Kidney (tissue), 14 donors: ENCODE results near the gene STX11. TPM values are rescaled to one million over a fixed set of nuclear protein-coding genes. Genes with fewer than 3 reads are reported as not detected.
A peak's percentile ranks its signal among the peaks of the same experiment; 100 is the strongest.

Experiments used
- DNase-seq, 5 donors: peaks; one replicate each; pipeline ENCODE4 v3.0.0-alpha.2; 2013 to 2020
- FAIRE-seq: peaks from 2 replicates; lab custom pipeline; 2012; peaks lifted over from hg19 to GRCh38; lab: Jason Lieb, UNC
- H3K27ac ChIP-seq, 2 donors: one replicate each; pipeline ENCODE4 v1.7.0; 2013; ENCODE audit warnings: low read depth in 2 of 2, low read length in 2 of 2, inconsistent platforms in 1 of 2
- H3K27me3 ChIP-seq: one replicate; pipeline ENCODE4 v1.7.1; 2013; ENCODE audit warnings: low read length, inconsistent platforms; ENCODE audit not compliant: control insufficient read depth, insufficient read depth
- H3K36me3 ChIP-seq, 3 donors: one replicate each; pipeline versions ENCODE4 v1.7.0 to v1.7.1; 2013; ENCODE audit warnings: low read length in 3 of 3, control low read depth in 1 of 3, inconsistent platforms in 1 of 3; ENCODE audit not compliant: insufficient read depth in 3 of 3, control insufficient read depth in 2 of 3
- H3K4me1 ChIP-seq, 3 donors: one replicate each; pipeline versions ENCODE4 v1.7.0 to v1.7.1; 2013; ENCODE audit warnings: low read length in 3 of 3, inconsistent platforms in 1 of 3, low read depth in 1 of 3; ENCODE audit not compliant: control insufficient read depth in 2 of 3, insufficient read depth in 2 of 3
- H3K4me3 ChIP-seq, 3 donors: one replicate each; pipeline versions ENCODE4 v1.7.0 to v1.8.1; 2013; ENCODE audit warnings: low read length in 3 of 3, control low read depth in 1 of 3, inconsistent platforms in 1 of 3
- H3K9ac ChIP-seq, 3 donors: one replicate each; pipeline versions ENCODE4 v1.7.0 to v1.7.1; 2013; ENCODE audit warnings: low read length in 3 of 3, control low read depth in 1 of 3, inconsistent platforms in 1 of 3
- H3K9me3 ChIP-seq, 3 donors: one replicate each; pipeline versions ENCODE4 v1.7.0 to v1.7.1; 2013; ENCODE audit warnings: low read length in 3 of 3, control low read depth in 1 of 3, inconsistent platforms in 1 of 3; ENCODE audit not compliant: control insufficient read depth in 2 of 3, insufficient read depth in 1 of 3
- intact Hi-C: fragments of 100-400 bp; cut with DNase I; formaldehyde crosslinking; loops from one replicate; pipeline ENCODE4 v1.11.1; 2022
- polyA plus RNA-seq: library from polyadenylated mRNA; stranded (reverse); fragments of 350-450 nt; fragmentation: Illumina TruSeq; extraction: RNeasy Lipid Tissue Mini Kit (QIAGEN cat#74804); gene quantifications from one replicate; pipeline ENCODE4 v1.2.3, GENCODE V29; 2014; ENCODE audit warnings: low read depth, low replicate concordance; ENCODE audit not compliant: insufficient read depth
- total RNA-seq: library from RNA; stranded (reverse); fragmentation: NEBNext Ultra II Directional; extraction: Animal tissue kit (Norgen Biotek cat#: 25700); gene quantifications from one replicate; pipeline ENCODE4 v1.2.1, GENCODE V29; 2021
- TF ChIP-seq, protein P1 (sequence below): IDR thresholded peaks from 3 replicates; pipeline ENCODE4 v1.5.1; 2012; ENCODE audit warnings: mild to moderate bottlenecking, moderate library complexity, borderline replicate concordance; ENCODE audit not compliant: insufficient read depth; ENCODE audit errors: extremely low read depth
- donor health status: control.
- donor health status: control.
- donor health status: control.
- donor health status: control.
- donor health status: control.
- donor health status: DM: yes; HTN: yes; CAD: no.
- donor health status: Normal renal cell carcinoma (clear cell type).

The STX11 gene
- total and polyA plus RNA-seq, 2 donors from 2014 or later, result 2.0 to 6.7 TPM

GRCh38 chr6:144216668-144217218 lies 66.4 kb downstream of the STX11 start:
- H3K9ac ChIP-seq, result peak overlapping the region; percentile 48 to 69 (median 53)
- intact Hi-C loops, result loop anchor here (10.0 kb wide), 1 partner anchor 112 kb away; no protein-coding TSS in a partner anchor
- H3K9me3 ChIP-seq, result no peaks in the 10 kb centered on the region
- no peaks in the 10 kb centered on the region for H3K36me3 ChIP-seq
- peak overlapping the region; percentile 67 to 85 (median 83) for H3K4me3 ChIP-seq
- peak in 1 of 5 donors; percentile 91 for DNase-seq
- H3K4me1 ChIP-seq, result peaks cover 0 to 11% (median 9%) of the 10 kb centered on the region in 3 donors
- peak overlapping the region; percentile 91 to 94 for H3K27ac ChIP-seq
- FAIRE-seq, result no peak
- H3K27me3 ChIP-seq, result no peaks in the 10 kb centered on the region
- TF ChIP-seq, protein P1, sequence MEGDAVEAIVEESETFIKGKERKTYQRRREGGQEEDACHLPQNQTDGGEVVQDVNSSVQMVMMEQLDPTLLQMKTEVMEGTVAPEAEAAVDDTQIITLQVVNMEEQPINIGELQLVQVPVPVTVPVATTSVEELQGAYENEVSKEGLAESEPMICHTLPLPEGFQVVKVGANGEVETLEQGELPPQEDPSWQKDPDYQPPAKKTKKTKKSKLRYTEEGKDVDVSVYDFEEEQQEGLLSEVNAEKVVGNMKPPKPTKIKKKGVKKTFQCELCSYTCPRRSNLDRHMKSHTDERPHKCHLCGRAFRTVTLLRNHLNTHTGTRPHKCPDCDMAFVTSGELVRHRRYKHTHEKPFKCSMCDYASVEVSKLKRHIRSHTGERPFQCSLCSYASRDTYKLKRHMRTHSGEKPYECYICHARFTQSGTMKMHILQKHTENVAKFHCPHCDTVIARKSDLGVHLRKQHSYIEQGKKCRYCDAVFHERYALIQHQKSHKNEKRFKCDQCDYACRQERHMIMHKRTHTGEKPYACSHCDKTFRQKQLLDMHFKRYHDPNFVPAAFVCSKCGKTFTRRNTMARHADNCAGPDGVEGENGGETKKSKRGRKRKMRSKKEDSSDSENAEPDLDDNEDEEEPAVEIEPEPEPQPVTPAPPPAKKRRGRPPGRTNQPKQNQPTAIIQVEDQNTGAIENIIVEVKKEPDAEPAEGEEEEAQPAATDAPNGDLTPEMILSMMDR, result peak; percentile 9

DNA sequence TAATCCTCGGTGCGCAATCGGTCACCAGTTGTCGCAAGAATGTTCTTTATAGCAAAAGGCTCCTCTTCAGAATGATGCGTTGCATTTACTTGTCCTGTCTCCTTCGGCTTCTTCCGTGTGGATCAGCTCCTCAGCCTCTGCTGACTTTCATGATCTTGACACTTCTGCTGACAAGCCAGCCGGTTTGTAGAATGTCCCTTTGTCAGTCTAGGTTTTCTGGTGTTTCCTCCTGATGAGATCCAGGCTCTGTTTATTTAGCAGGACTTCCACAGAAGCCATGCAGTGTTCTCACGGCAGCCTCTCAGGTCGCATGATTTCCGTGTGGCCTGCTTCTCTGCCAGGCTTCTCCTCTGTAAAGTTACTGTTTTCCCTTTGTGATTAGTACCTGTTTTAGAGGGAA lies 66.9 kb downstream of the STX11 start:
- DNase-seq, result no peak
- peak overlapping the region in 1 of 3 donors; percentile 69 for H3K9ac ChIP-seq
- H3K4me1 ChIP-seq, result peaks cover 0 to 11% (median 9%) of the 10 kb centered on the region in 3 donors
- TF ChIP-seq, protein P1, result no peak
- H3K4me3 ChIP-seq, result peak overlapping the region in 1 of 3 donors; percentile 83
- no peaks in the 10 kb centered on the region for H3K9me3 ChIP-seq
- no peak for FAIRE-seq
- no peaks in the 10 kb centered on the region for H3K27me3 ChIP-seq
- intact Hi-C loops, result loop anchor here (10.0 kb wide), 1 partner anchor 112 kb away; no protein-coding TSS in a partner anchor
- peak overlapping the region in 1 of 2 donors; percentile 1 for H3K27ac ChIP-seq
- H3K36me3 ChIP-seq, result no peaks in the 10 kb centered on the region

- no peak for DNase-seq
These were observed 67.5 kb downstream of the STX11 start for GRCh38 chr6:144217797-144218196.

More at GRCh38 chr6:144217797-144218196, 67.5 kb downstream of the STX11 start:
- H3K4me1 ChIP-seq, result peaks cover 0 to 11% (median 9%) of the 10 kb centered on the region in 3 donors
- H3K9me3 ChIP-seq, result no peaks in the 10 kb centered on the region
- TF ChIP-seq, protein P1, result no peak
- no peak overlapping the region for H3K9ac ChIP-seq
- H3K4me3 ChIP-seq, result no peak overlapping the region
- no peaks in the 10 kb centered on the region for H3K36me3 ChIP-seq
- intact Hi-C loops, result loop anchor here (10.0 kb wide), 1 partner anchor 113 kb away; no protein-coding TSS in a partner anchor
- FAIRE-seq, result no peak
- H3K27me3 ChIP-seq, result no peaks in the 10 kb centered on the region
- no peak overlapping the region for H3K27ac ChIP-seq
